AG09309 (cell line): ENCODE data around the gene USP22.

Experiments
- DNase-seq: peaks from one replicate; pipeline ENCODE4 v3.0.0-alpha.2; 2010; ENCODE audit warnings: low read depth
- H3K4me3 ChIP-seq: 2 replicates; pipeline ENCODE4 v1.5.1; 2011; ENCODE audit warnings: mild to moderate bottlenecking, low read depth, low read length, moderate library complexity; ENCODE audit not compliant: control insufficient read depth
- CTCF ChIP-seq: IDR thresholded peaks from 2 replicates; pipeline ENCODE4 v1.5.1; 2011; ENCODE audit warnings: mild to moderate bottlenecking, low read depth, low read length, inconsistent platforms; ENCODE audit not compliant: insufficient read depth, control insufficient read depth; ENCODE audit errors: missing control alignments

USP22 gene

GRCh38 chr17:21082001-21082436, 39.2 kb upstream of the USP22 start:
- no peak for DNase-seq
- no peak overlapping the region for H3K4me3 ChIP-seq
- no peak for TF ChIP-seq CTCF

- no peak for DNase-seq
- TF ChIP-seq CTCF: no peak
- no peak overlapping the region for H3K4me3 ChIP-seq
Observed at GRCh38 chr17:21079196-21079595, 36.4 kb upstream of the USP22 start.

GRCh38 chr17:21078016-21078780, 35.4 kb upstream of the USP22 start:
- TF ChIP-seq CTCF: no peak
- no peak for DNase-seq
- H3K4me3 ChIP-seq: no peak overlapping the region

- no peak for DNase-seq
- no peak for TF ChIP-seq CTCF
- no peak overlapping the region for H3K4me3 ChIP-seq
Observed at GRCh38 chr17:21077281-21077680, 34.5 kb upstream of the USP22 start.

- H3K4me3 ChIP-seq: no peak overlapping the region
- TF ChIP-seq CTCF: no peak
- DNase-seq: no peak
Observed at GRCh38 chr17:21076242-21076641, 33.4 kb upstream of the USP22 start.

- no peak overlapping the region for H3K4me3 ChIP-seq
- DNase-seq: no peak
- TF ChIP-seq CTCF: no peak
Observed at GRCh38 chr17:21075739-21076085, 32.9 kb upstream of the USP22 start.
